ENCODE results near the gene SNRPD1. TPM values are rescaled to one million over a fixed set of nuclear protein-coding genes. Genes with fewer than 3 reads are reported as not detected.
A peak's percentile ranks its signal among the peaks of the same experiment; 100 is the strongest.

Gene SNRPD1
- total and polyA plus RNA-seq, 2 donors from 2014 or later, result 43.1 to 63.6 TPM

- Histone ChIP-seq H3K4me1 (ENCODE audit: control insufficient read depth in 2 of 3, insufficient read depth in 2 of 3, low read depth in 1 of 3, low read length in 3 of 3) (peaks cover 0 to 5% (median 3%) of the 10 kb centered on the region in 3 donors), H3K36me3 (ENCODE audit: control insufficient read depth in 2 of 3, insufficient read depth in 3 of 3, low read length in 3 of 3) (no peaks in the 10 kb centered on the region), H3K27me3 (ENCODE audit: control insufficient read depth, insufficient read depth, low read length) (no peaks in the 10 kb centered on the region), H3K9me3 (ENCODE audit: control insufficient read depth in 2 of 3, insufficient read depth in 1 of 3, low read length in 3 of 3) (no peaks in the 10 kb centered on the region), H3K27ac (ENCODE audit: low read depth in 2 of 2, low read length in 2 of 2) (peak overlapping the region; percentile 98 to 99), H3K9ac (ENCODE audit: low read length in 3 of 3) (peak overlapping the region in 2 of 3 donors; percentile 70 to 99), H3K4me3 (ENCODE audit: low read length in 3 of 3) (peak overlapping the region; percentile 80 to 98 (median 90))
- FAIRE-seq (no peak), DNase-seq (peak in 4 of 5 donors; percentile 58 to 74 (median 72))
- intact Hi-C loops (cut with DNase I), result no loop called here
- TF ChIP-seq CTCF (IDR thresholded peaks at IDR 0.05; ENCODE audit: borderline replicate concordance, extremely low read depth, insufficient read depth), result no peak
Measured at GRCh38 chr18:21598726-21599584, 13.2 kb upstream of the SNRPD1 start.

GRCh38 chr18:21599585-21600525, 12.3 kb upstream of the SNRPD1 start:
- H3K4me1 ChIP-seq (ENCODE audit: control insufficient read depth in 2 of 3, insufficient read depth in 2 of 3, low read depth in 1 of 3, low read length in 3 of 3), result peaks cover 0 to 5% (median 3%) of the 10 kb centered on the region in 3 donors
- H3K9ac ChIP-seq (ENCODE audit: low read length in 3 of 3), result peak overlapping the region; percentile 82 to 99 (median 89)
- peak overlapping the region; percentile 80 to 98 (median 90) for H3K4me3 ChIP-seq (ENCODE audit: low read length in 3 of 3)
- no peak for TF ChIP-seq CTCF (IDR thresholded peaks at IDR 0.05; ENCODE audit: borderline replicate concordance, extremely low read depth, insufficient read depth)
- H3K27ac ChIP-seq (ENCODE audit: low read depth in 2 of 2, low read length in 2 of 2), result peak overlapping the region; percentile 98 to 99
- no peaks in the 10 kb centered on the region for H3K9me3 ChIP-seq (ENCODE audit: control insufficient read depth in 2 of 3, insufficient read depth in 1 of 3, low read length in 3 of 3)
- no peaks in the 10 kb centered on the region for H3K36me3 ChIP-seq (ENCODE audit: control insufficient read depth in 2 of 3, insufficient read depth in 3 of 3, low read length in 3 of 3)
- DNase-seq (peak in 4 of 5 donors; percentile 14 to 91 (median 60)), FAIRE-seq (no peak)
- intact Hi-C loops (cut with DNase I), result no loop called here
- no peaks in the 10 kb centered on the region for H3K27me3 ChIP-seq (ENCODE audit: control insufficient read depth, insufficient read depth, low read length)

- Histone ChIP-seq H3K27ac (ENCODE audit: low read depth in 2 of 2, low read length in 2 of 2) (peak within 1 kb of the TSS; percentile 98 to 99), H3K9ac (ENCODE audit: low read length in 3 of 3) (peak within 1 kb of the TSS; percentile 82 to 99 (median 89)), H3K9me3 (ENCODE audit: control insufficient read depth in 2 of 3, insufficient read depth in 1 of 3, low read length in 3 of 3) (no peaks in the 10 kb centered on the region), H3K27me3 (ENCODE audit: control insufficient read depth, insufficient read depth, low read length) (no peaks in the 10 kb centered on the region), H3K4me1 (ENCODE audit: control insufficient read depth in 2 of 3, insufficient read depth in 2 of 3, low read depth in 1 of 3, low read length in 3 of 3) (peaks cover 0 to 5% (median 3%) of the 10 kb centered on the region in 3 donors), H3K4me3 (ENCODE audit: low read length in 3 of 3) (peak within 1 kb of the TSS; percentile 80 to 98 (median 90)), H3K36me3 (ENCODE audit: control insufficient read depth in 2 of 3, insufficient read depth in 3 of 3, low read length in 3 of 3) (no peaks in the 10 kb centered on the region)
- intact Hi-C loops (cut with DNase I), result no loop called here
- peak; percentile 84 for TF ChIP-seq CTCF (IDR thresholded peaks at IDR 0.05; ENCODE audit: borderline replicate concordance, extremely low read depth, insufficient read depth)
- peak; percentile 97 to 99 (median 98) for DNase-seq
- no peak for FAIRE-seq
Measured at GRCh38 chr18:21600526-21601410, 11.3 kb upstream of the SNRPD1 start, which contains the start of gene ESCO1. Gene ESCO1, minus strand, starts transcription at chr18:21600704. Its CDS starts 25,861 bp downstream, at chr18:21574843.
